HepG2 (cell line): ENCODE results near the gene EIF5. TPM values are rescaled to one million over a fixed set of nuclear protein-coding genes. Genes with fewer than 3 reads are reported as not detected.
A peak's percentile ranks its signal among the peaks of the same experiment; 100 is the strongest.

Source experiments
- AHR ChIP-seq: IDR thresholded peaks from 2 replicates; pipeline ENCODE4 v1.6.1; 2018; ENCODE audit warnings: missing genetic modification reagents, missing compliant biosample characterization
- HMGA1 ChIP-seq: sonication (generic); formaldehyde crosslinking; conservative IDR thresholded peaks from 2 replicates; pipeline ENCODE4 v1.4.0; 2020; ENCODE audit warnings: missing genetic modification reagents
- HOXA3 ChIP-seq: sonication (generic); formaldehyde crosslinking; IDR thresholded peaks from 2 replicates; pipeline ENCODE4 v1.5.0; 2020; ENCODE audit warnings: missing genetic modification reagents
- IKZF4 ChIP-seq: sonication (generic); formaldehyde crosslinking; IDR thresholded peaks from 2 replicates; pipeline ENCODE4 v1.5.1; 2020; ENCODE audit warnings: borderline replicate concordance, mild to moderate bottlenecking, low read depth, missing genetic modification reagents; ENCODE audit errors: not compliant biosample characterization
- KLF6 ChIP-seq: IDR thresholded peaks from 2 replicates; pipeline ENCODE4 v1.8.0; 2016; ENCODE audit warnings: missing biosample characterization, missing genetic modification reagents
- POLR2A ChIP-seq, 2 experiments: IDR thresholded peaks; 2 replicates each; pipeline ENCODE4 v1.6.1; 2011; ENCODE audit warnings: low read depth in 2 of 2, low read length in 2 of 2, mild to moderate bottlenecking in 1 of 2, moderate library complexity in 1 of 2; ENCODE audit not compliant: insufficient read depth in 1 of 2
- RFX5 ChIP-seq: IDR thresholded peaks from 2 replicates; pipeline ENCODE4 v1.6.1; 2011; ENCODE audit warnings: low read depth, low read length, improper control_type of control experiment
- ZFYVE20 ChIP-seq: sonication (generic); formaldehyde crosslinking; IDR thresholded peaks from 2 replicates; pipeline ENCODE4 v1.8.0; 2023; ENCODE audit warnings: low read depth, mild to moderate bottlenecking, moderate library complexity, missing genetic modification reagents, borderline replicate concordance
- ZHX1 ChIP-seq: sonication (generic); formaldehyde crosslinking; IDR thresholded peaks from 2 replicates; pipeline ENCODE4 v1.8.1; 2022; ENCODE audit warnings: low read depth, mild to moderate bottlenecking, missing genetic modification reagents
- ZNF20 ChIP-seq: sonication (generic); formaldehyde crosslinking; IDR thresholded peaks from 2 replicates; pipeline ENCODE4 v1.4.0; 2020; ENCODE audit warnings: mild to moderate bottlenecking, moderate library complexity, missing genetic modification reagents
- ZNF280D ChIP-seq: sonication (generic); formaldehyde crosslinking; IDR thresholded peaks from 2 replicates; pipeline ENCODE4 v1.5.1; 2020; ENCODE audit warnings: mild to moderate bottlenecking, missing genetic modification reagents
- ZNF446 ChIP-seq: sonication (generic); formaldehyde crosslinking; IDR thresholded peaks from 2 replicates; pipeline ENCODE4 v1.5.0; 2020; ENCODE audit warnings: mild to moderate bottlenecking, missing genetic modification reagents
- ZNF567 ChIP-seq: sonication (generic); formaldehyde crosslinking; IDR thresholded peaks from 2 replicates; pipeline ENCODE4 v1.8.1; 2023; ENCODE audit warnings: mild to moderate bottlenecking, missing genetic modification reagents, borderline replicate concordance
- ZNF670 ChIP-seq: sonication (generic); formaldehyde crosslinking; IDR thresholded peaks from 2 replicates; pipeline ENCODE4 v1.8.0; 2022; ENCODE audit warnings: mild to moderate bottlenecking, missing genetic modification reagents, borderline replicate concordance
- ZNF703 ChIP-seq: sonication (generic); formaldehyde crosslinking; IDR thresholded peaks from 2 replicates; pipeline ENCODE4 v1.5.1; 2020; ENCODE audit warnings: missing genetic modification reagents, mild to moderate bottlenecking, moderate library complexity, borderline replicate concordance
- ZNF878 ChIP-seq: sonication (generic); formaldehyde crosslinking; IDR thresholded peaks from 2 replicates; pipeline ENCODE4 v1.8.1; 2023; ENCODE audit warnings: mild to moderate bottlenecking, missing genetic modification reagents, moderate library complexity
- ZSCAN9 ChIP-seq: IDR thresholded peaks from 2 replicates; pipeline ENCODE4 v1.6.1; 2016; ENCODE audit warnings: borderline replicate concordance
- polyA plus RNA-seq, 8 experiments: library from polyadenylated mRNA; depleted of rRNA in 3 of 8; stranded (reverse) in 7 of 8; unstranded in 1 of 8; fragments of >200 nt; fragmentation: Illumina TruSeq in 4 of 8; extraction: Trizol in 4 of 8; gene quantifications; 2 replicates each; pipeline versions ENCODE4 v1.2.1 to v1.2.3, GENCODE V29; 2011 to 2016; ENCODE audit warnings: low read depth in 4 of 8, missing spikeins in 1 of 8, mixed read lengths in 1 of 8; ENCODE audit not compliant: insufficient read depth in 1 of 8
- total RNA-seq, 5 experiments: library from RNA; depleted of rRNA; stranded (reverse); fragments of >200 nt; fragmentation: Illumina TruSeq; extraction: Trizol; gene quantifications; 2 replicates each; pipeline ENCODE4 v1.2.3, GENCODE V29; 2016; ENCODE audit warnings: low read depth in 1 of 5
- TF ChIP-seq, protein P1 (sequence below): sonication (generic); formaldehyde crosslinking; IDR thresholded peaks from 2 replicates; pipeline ENCODE4 v1.5.0; 2020; ENCODE audit warnings: missing genetic modification reagents, mild to moderate bottlenecking, borderline replicate concordance
- TF ChIP-seq, protein P2 (sequence below): sonication (generic); formaldehyde crosslinking; IDR thresholded peaks from 2 replicates; pipeline ENCODE4 v1.8.1; 2023; ENCODE audit warnings: mild to moderate bottlenecking, inconsistent platforms, moderate library complexity, missing genetic modification reagents, borderline replicate concordance

Gene EIF5
- total and polyA plus RNA-seq, 2 of the 13 experiments (the other 11 are each of a cell fraction or from before 2014, with no cell fraction given) = 189 to 281 TPM

- TF ChIP-seq ZNF280D (no peak), ZNF703 (no peak; the same call in 1 of the 2 replicates), ZSCAN9 (CRISPR knock-in tag) (0 out of 2 replicates have a peak, but pooled peaks have one; percentile 40), RFX5 (peak; percentile 37; the same call in 1 of the 2 replicates), ZNF670 (CRISPR knock-in tag) (no peak; the same call in 1 of the 2 replicates), ZNF20 (CRISPR knock-in tag) (peak; percentile 90; the same call in 1 of the 2 replicates), POLR2A (IDR thresholded peaks at IDR 0.05; ENCODE audit: insufficient read depth in 1 of 2, low read depth in 2 of 2, low read length in 2 of 2) (peak; percentile 97 to 99), ZHX1 (0 out of 2 replicates have a peak, but pooled peaks have one; percentile 35), HOXA3 (CRISPR knock-in tag) (peak; percentile 67; the same call in 1 of the 2 replicates), HMGA1 (CRISPR knock-in tag) (no peak), AHR (peak; percentile 27; the same call in 1 of the 2 replicates), ZFYVE20 (CRISPR knock-in tag) (no peak), ZNF567 (CRISPR knock-in tag) (peak; percentile 45; the same call in 1 of the 2 replicates), KLF6 (CRISPR knock-in tag) (peak; percentile 81), IKZF4 (CRISPR knock-in tag) (no peak), ZNF878 (CRISPR knock-in tag) (no peak), ZNF446 (CRISPR knock-in tag) (peak; percentile 78)
- TF ChIP-seq, protein P1, sequence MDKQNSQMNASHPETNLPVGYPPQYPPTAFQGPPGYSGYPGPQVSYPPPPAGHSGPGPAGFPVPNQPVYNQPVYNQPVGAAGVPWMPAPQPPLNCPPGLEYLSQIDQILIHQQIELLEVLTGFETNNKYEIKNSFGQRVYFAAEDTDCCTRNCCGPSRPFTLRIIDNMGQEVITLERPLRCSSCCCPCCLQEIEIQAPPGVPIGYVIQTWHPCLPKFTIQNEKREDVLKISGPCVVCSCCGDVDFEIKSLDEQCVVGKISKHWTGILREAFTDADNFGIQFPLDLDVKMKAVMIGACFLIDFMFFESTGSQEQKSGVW = no peak; the same call in 1 of the 2 replicates
- TF ChIP-seq, protein P2, sequence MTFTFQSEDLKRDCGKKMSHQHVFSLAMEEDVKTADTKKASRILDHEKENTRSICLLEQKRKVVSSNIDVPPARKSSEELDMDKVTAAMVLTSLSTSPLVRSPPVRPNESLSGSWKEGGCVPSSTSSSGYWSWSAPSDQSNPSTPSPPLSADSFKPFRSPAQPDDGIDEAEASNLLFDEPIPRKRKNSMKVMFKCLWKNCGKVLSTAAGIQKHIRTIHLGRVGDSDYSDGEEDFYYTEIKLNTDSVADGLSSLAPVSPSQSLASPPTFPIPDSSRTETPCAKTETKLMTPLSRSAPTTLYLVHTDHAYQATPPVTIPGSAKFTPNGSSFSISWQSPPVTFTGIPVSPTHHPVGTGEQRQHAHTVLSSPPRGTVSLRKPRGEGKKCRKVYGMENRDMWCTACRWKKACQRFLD (CRISPR knock-in tag) = 0 out of 2 replicates have a peak, but pooled peaks have one; percentile 30
Measured at GRCh38 chr14:103333754-103334643, at the start of gene EIF5 (continued).
